ENCODE results near the gene DNAJC4. TPM values are rescaled to one million over a fixed set of nuclear protein-coding genes. Genes with fewer than 3 reads are reported as not detected.

The DNAJC4 gene
- 17.5 to 23.5 TPM (median 21.8 TPM) in 5 replicates for total RNA-seq (2022; extraction: Qiagen RNA extraction)

GRCh38 chr11:64230171-64230984, at the start of gene DNAJC4:
TSS of gene DNAJC4 (plus strand) at chr11:64230548. CDS start at chr11:64230855, 307 bp downstream.

GRCh38 chr11:64185693-64186491, 44.5 kb upstream of the DNAJC4 start, which contains the start of gene STIP1:
TSS of gene STIP1 (plus strand) at chr11:64186171. CDS start at chr11:64186262, 91 bp downstream.

GRCh38 chr11:64206457-64207255, 23.7 kb upstream of the DNAJC4 start, which contains the start of gene FERMT3:
TSS of gene FERMT3 (plus strand) at chr11:64206721. CDS start at chr11:64207365, 644 bp downstream.

GRCh38 chr11:64225608-64226506, 4.5 kb upstream of the DNAJC4 start, which contains the start of the genes NUDT22 and TRPT1:
TSS of gene NUDT22 (plus strand) at chr11:64226274. CDS start at chr11:64226653, 379 bp downstream.
TSS of gene TRPT1 (minus strand) at chr11:64226186. CDS start at chr11:64225860, 326 bp downstream.

GRCh38 chr11:64233913-64234586, 3.7 kb downstream of the DNAJC4 start, which contains the start of gene VEGFB:
TSS of gene VEGFB (plus strand) at chr11:64234584. CDS start at chr11:64234834, 250 bp downstream.

GRCh38 chr11:64240435-64241240, 10.3 kb downstream of the DNAJC4 start, which contains the start of gene FKBP2:
TSS of gene FKBP2 (plus strand) at chr11:64241095. CDS start at chr11:64242388, 1,293 bp downstream.

GRCh38 chr11:64246871-64247728, 16.8 kb downstream of the DNAJC4 start, which contains the start of gene PPP1R14B:
TSS of gene PPP1R14B (minus strand) at chr11:64246943. CDS start at chr11:64246673, 270 bp downstream.

GRCh38 chr11:64251016-64251752, 20.8 kb downstream of the DNAJC4 start, which contains the start of gene PLCB3:
TSS of gene PLCB3 (plus strand) at chr11:64251530. CDS start at chr11:64251650, 120 bp downstream.

Other genes starting within 250 kb of the DNAJC4 start
- gene OTUB1, start 244.1 kb upstream of the DNAJC4 start, total RNA-seq (2022; extraction: Qiagen RNA extraction): 108 to 132 TPM (median 126 TPM) in 5 replicates
- 0.05 to 0.07 TPM (median 0.06 TPM) in 4 of 5 replicates, not detected in the other for gene FLRT1, start 194.6 kb upstream of the DNAJC4 start, total RNA-seq (2022; extraction: Qiagen RNA extraction)
- 8.9 to 15.3 TPM (median 13.1 TPM) in 5 replicates for gene MACROD1, start 64.4 kb upstream of the DNAJC4 start, total RNA-seq (2022; extraction: Qiagen RNA extraction)
- gene STIP1, start 44.4 kb upstream of the DNAJC4 start, total RNA-seq (2022; extraction: Qiagen RNA extraction): 213 to 262 TPM (median 229 TPM) in 5 replicates
- 0.85 to 3.0 TPM (median 1.3 TPM) in 5 replicates for gene FERMT3, start 23.8 kb upstream of the DNAJC4 start, total RNA-seq (2022; extraction: Qiagen RNA extraction)
- 15.6 to 26.8 TPM (median 25.0 TPM) in 5 replicates for gene TRPT1, start 4.4 kb upstream of the DNAJC4 start, total RNA-seq (2022; extraction: Qiagen RNA extraction)
- 31.4 to 40.3 TPM (median 38.4 TPM) in 5 replicates for gene NUDT22, start 4.3 kb upstream of the DNAJC4 start, total RNA-seq (2022; extraction: Qiagen RNA extraction)
- gene VEGFB, start 4.0 kb downstream of the DNAJC4 start, total RNA-seq (2022; extraction: Qiagen RNA extraction): 32.0 to 52.7 TPM (median 48.0 TPM) in 5 replicates
- gene FKBP2, start 10.5 kb downstream of the DNAJC4 start, total RNA-seq (2022; extraction: Qiagen RNA extraction): 125 to 146 TPM (median 138 TPM) in 5 replicates
- gene PPP1R14B, start 16.4 kb downstream of the DNAJC4 start, total RNA-seq (2022; extraction: Qiagen RNA extraction): 208 to 384 TPM (median 359 TPM) in 5 replicates
- gene PLCB3, start 21.0 kb downstream of the DNAJC4 start, total RNA-seq (2022; extraction: Qiagen RNA extraction): 17.0 to 23.5 TPM (median 19.6 TPM) in 5 replicates
- 72.5 to 96.8 TPM (median 92.7 TPM) in 5 replicates for gene BAD, start 54.1 kb downstream of the DNAJC4 start, total RNA-seq (2022; extraction: Qiagen RNA extraction)
- 32.9 to 50.2 TPM (median 46.3 TPM) in 5 replicates for gene GPR137, start 55.3 kb downstream of the DNAJC4 start, total RNA-seq (2022; extraction: Qiagen RNA extraction)
- 0.07 to 0.14 TPM in 2 of 5 replicates, not detected in the others for gene KCNK4, start 60.8 kb downstream of the DNAJC4 start, total RNA-seq (2022; extraction: Qiagen RNA extraction)
- 2.2 to 3.2 TPM (median 2.6 TPM) in 5 replicates for gene CATSPERZ, start 69.8 kb downstream of the DNAJC4 start, total RNA-seq (2022; extraction: Qiagen RNA extraction)
- gene ESRRA, start 75.0 kb downstream of the DNAJC4 start, total RNA-seq (2022; extraction: Qiagen RNA extraction): 38.1 to 59.3 TPM (median 55.6 TPM) in 5 replicates
- 377 to 453 TPM (median 410 TPM) in 5 replicates for gene TRMT112, start 87.0 kb downstream of the DNAJC4 start, total RNA-seq (2022; extraction: Qiagen RNA extraction)
- gene PRDX5, start 87.6 kb downstream of the DNAJC4 start, total RNA-seq (2022; extraction: Qiagen RNA extraction): 370 to 500 TPM (median 472 TPM) in 5 replicates
- 8.6 to 10.5 TPM (median 10.2 TPM) in 5 replicates for gene CCDC88B, start 109.7 kb downstream of the DNAJC4 start, total RNA-seq (2022; extraction: Qiagen RNA extraction)
- gene RPS6KA4, start 128.6 kb downstream of the DNAJC4 start, total RNA-seq (2022; extraction: Qiagen RNA extraction): 50.3 to 66.1 TPM (median 60.0 TPM) in 5 replicates